GM12875 (cell line): ENCODE data around the gene PPIG.

Experiments used
- H3K4me3 ChIP-seq: one replicate; pipeline ENCODE4 v1.5.1; 2011; ENCODE audit warnings: low read depth, low read length, control low read depth
- CTCF ChIP-seq: IDR thresholded peaks from 2 replicates; pipeline ENCODE4 v1.5.1; 2011; ENCODE audit warnings: low read depth, mild to moderate bottlenecking, control low read depth, inconsistent platforms, low read length, moderate library complexity, borderline replicate concordance; ENCODE audit not compliant: insufficient read depth

Gene PPIG

GRCh38 chr2:169663247-169663646, 79.1 kb downstream of the PPIG start:
- H3K4me3 ChIP-seq: no peak overlapping the region
- TF ChIP-seq CTCF: no peak

GRCh38 chr2:169664600-169664977, 80.4 kb downstream of the PPIG start:
- H3K4me3 ChIP-seq: no peak overlapping the region
- no peak for TF ChIP-seq CTCF

GRCh38 chr2:169664978-169665930, 81.1 kb downstream of the PPIG start:
- H3K4me3 ChIP-seq: no peak overlapping the region
- no peak for TF ChIP-seq CTCF

GRCh38 chr2:169667583-169667982, 83.4 kb downstream of the PPIG start:
- no peak for TF ChIP-seq CTCF
- H3K4me3 ChIP-seq: no peak overlapping the region

GRCh38 chr2:169670215-169670651, 86.1 kb downstream of the PPIG start:
- TF ChIP-seq CTCF: no peak
- H3K4me3 ChIP-seq: no peak overlapping the region

GRCh38 chr2:169670937-169671336, 86.8 kb downstream of the PPIG start:
- TF ChIP-seq CTCF: no peak
- H3K4me3 ChIP-seq: no peak overlapping the region

GRCh38 chr2:169672406-169672805, 88.3 kb downstream of the PPIG start:
- H3K4me3 ChIP-seq: no peak overlapping the region
- no peak for TF ChIP-seq CTCF
